HEK293 (cell line): ENCODE results near the gene TNS1.

Source experiments
- ZNF184 ChIP-seq: fragments of 450-650 bp; IDR thresholded peaks from 2 replicates; pipeline ENCODE4 v1.5.1; 2018; ENCODE audit warnings: missing biosample characterization, mild to moderate bottlenecking, missing genetic modification characterization
- ZNF48 ChIP-seq: fragments of 450-650 bp; formaldehyde crosslinking; IDR thresholded peaks from 2 replicates; pipeline ENCODE4 v1.5.1; 2016; ENCODE audit warnings: missing biosample characterization, missing genetic modification characterization
- ZNF621 ChIP-seq: fragments of 450-650 bp; formaldehyde crosslinking; IDR thresholded peaks from 2 replicates; pipeline ENCODE4 v1.5.1; 2017; ENCODE audit warnings: missing biosample characterization, missing genetic modification characterization
- ZNF660 ChIP-seq: fragments of 450-650 bp; IDR thresholded peaks from 2 replicates; pipeline ENCODE4 v1.5.1; 2018; ENCODE audit warnings: missing biosample characterization, mild to moderate bottlenecking, missing genetic modification characterization
- TF ChIP-seq, protein P1 (sequence below): fragments of 450-650 bp; formaldehyde crosslinking; IDR thresholded peaks from 2 replicates; pipeline ENCODE4 v1.5.1; 2016; ENCODE audit warnings: missing biosample characterization, missing genetic modification characterization
- TF ChIP-seq, protein P2 (sequence below): fragments of 450-650 bp; formaldehyde crosslinking; IDR thresholded peaks from 2 replicates; pipeline ENCODE4 v1.5.1; 2016; ENCODE audit warnings: missing biosample characterization, missing genetic modification characterization

DNA sequence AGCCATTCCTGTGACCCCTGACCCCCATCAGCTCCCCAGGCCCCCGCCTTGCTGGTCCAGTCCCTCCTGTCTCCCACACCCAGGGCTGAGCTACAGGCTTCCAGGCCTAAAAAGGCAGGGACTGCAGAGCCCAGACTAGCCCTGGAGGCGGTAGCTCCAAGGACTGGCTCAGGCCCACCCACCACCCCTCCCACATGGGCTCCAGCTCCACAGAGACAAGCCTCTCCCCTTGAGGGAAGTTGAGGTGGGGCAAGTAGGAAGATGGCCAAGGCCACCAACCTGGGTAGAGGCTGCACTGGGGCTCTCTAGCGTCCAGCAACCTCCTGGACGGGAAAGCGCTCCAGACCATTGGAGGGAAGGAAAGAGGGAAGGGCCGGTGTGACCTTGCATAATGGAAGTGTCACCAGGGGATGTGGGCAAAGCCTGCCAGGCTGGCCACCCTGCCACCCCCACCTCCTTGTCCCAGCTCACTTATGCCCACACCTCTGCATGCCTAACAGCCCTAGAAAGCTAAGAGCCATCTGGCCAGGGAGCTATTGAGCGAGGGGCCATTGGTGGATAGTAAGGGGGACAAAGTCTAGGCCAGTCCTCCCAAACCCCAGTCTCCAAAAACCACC, 63.1 kb downstream of the TNS1 start:
- TF ChIP-seq ZNF660 (tag by site-specific recombination) (no peak), ZNF48 (tag by site-specific recombination) (no peak), ZNF621 (no peak), ZNF184 (no peak)
- TF ChIP-seq, protein P1, sequence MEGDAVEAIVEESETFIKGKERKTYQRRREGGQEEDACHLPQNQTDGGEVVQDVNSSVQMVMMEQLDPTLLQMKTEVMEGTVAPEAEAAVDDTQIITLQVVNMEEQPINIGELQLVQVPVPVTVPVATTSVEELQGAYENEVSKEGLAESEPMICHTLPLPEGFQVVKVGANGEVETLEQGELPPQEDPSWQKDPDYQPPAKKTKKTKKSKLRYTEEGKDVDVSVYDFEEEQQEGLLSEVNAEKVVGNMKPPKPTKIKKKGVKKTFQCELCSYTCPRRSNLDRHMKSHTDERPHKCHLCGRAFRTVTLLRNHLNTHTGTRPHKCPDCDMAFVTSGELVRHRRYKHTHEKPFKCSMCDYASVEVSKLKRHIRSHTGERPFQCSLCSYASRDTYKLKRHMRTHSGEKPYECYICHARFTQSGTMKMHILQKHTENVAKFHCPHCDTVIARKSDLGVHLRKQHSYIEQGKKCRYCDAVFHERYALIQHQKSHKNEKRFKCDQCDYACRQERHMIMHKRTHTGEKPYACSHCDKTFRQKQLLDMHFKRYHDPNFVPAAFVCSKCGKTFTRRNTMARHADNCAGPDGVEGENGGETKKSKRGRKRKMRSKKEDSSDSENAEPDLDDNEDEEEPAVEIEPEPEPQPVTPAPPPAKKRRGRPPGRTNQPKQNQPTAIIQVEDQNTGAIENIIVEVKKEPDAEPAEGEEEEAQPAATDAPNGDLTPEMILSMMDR, result no peak
- TF ChIP-seq, protein P2, sequence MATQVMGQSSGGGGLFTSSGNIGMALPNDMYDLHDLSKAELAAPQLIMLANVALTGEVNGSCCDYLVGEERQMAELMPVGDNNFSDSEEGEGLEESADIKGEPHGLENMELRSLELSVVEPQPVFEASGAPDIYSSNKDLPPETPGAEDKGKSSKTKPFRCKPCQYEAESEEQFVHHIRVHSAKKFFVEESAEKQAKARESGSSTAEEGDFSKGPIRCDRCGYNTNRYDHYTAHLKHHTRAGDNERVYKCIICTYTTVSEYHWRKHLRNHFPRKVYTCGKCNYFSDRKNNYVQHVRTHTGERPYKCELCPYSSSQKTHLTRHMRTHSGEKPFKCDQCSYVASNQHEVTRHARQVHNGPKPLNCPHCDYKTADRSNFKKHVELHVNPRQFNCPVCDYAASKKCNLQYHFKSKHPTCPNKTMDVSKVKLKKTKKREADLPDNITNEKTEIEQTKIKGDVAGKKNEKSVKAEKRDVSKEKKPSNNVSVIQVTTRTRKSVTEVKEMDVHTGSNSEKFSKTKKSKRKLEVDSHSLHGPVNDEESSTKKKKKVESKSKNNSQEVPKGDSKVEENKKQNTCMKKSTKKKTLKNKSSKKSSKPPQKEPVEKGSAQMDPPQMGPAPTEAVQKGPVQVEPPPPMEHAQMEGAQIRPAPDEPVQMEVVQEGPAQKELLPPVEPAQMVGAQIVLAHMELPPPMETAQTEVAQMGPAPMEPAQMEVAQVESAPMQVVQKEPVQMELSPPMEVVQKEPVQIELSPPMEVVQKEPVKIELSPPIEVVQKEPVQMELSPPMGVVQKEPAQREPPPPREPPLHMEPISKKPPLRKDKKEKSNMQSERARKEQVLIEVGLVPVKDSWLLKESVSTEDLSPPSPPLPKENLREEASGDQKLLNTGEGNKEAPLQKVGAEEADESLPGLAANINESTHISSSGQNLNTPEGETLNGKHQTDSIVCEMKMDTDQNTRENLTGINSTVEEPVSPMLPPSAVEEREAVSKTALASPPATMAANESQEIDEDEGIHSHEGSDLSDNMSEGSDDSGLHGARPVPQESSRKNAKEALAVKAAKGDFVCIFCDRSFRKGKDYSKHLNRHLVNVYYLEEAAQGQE (tag by site-specific recombination), result no peak
